ENCODE measurements around the gene GANAB. TPM values are rescaled to one million over a fixed set of nuclear protein-coding genes. Genes with fewer than 3 reads are reported as not detected.
"Not testable (repeated sequence)": the region's sequence is repeated elsewhere in the genome, so short reads cannot be mapped to it uniquely, and the experiment has no call there.

The GANAB gene
- total RNA-seq, 1 experiment from 2014 or later = 221 TPM

GRCh38 chr11:62601372-62602140 lies 44.9 kb downstream of the GANAB start, which contains the start of gene MTA2:
MTA2 (minus strand) TSS chr11:62601865; CDS start chr11:62601450, 415 bp downstream.
- DNase-seq (ENCODE audit: low read depth) = peak; percentile 97

- no peak for DNase-seq (ENCODE audit: low read depth)
These were observed 45.4 kb downstream of the GANAB start for GRCh38 chr11:62601122-62601371.

GRCh38 chr11:62600367-62601121 lies 45.9 kb downstream of the GANAB start:
- no peak for DNase-seq (ENCODE audit: low read depth)

- DNase-seq (ENCODE audit: low read depth) = no peak
These were observed 46.5 kb downstream of the GANAB start for GRCh38 chr11:62599901-62600300.

GRCh38 chr11:62599069-62599696 lies 47.2 kb downstream of the GANAB start:
- DNase-seq (ENCODE audit: low read depth) = peak; percentile 98

- DNase-seq (ENCODE audit: low read depth) = no peak
These were observed 51.3 kb downstream of the GANAB start for GRCh38 chr11:62595124-62595523.

GRCh38 chr11:62593434-62594044 lies 52.9 kb downstream of the GANAB start:
- peak; percentile 65 for DNase-seq (ENCODE audit: low read depth)

- DNase-seq (ENCODE audit: low read depth) = no peak
These were observed 53.4 kb downstream of the GANAB start for GRCh38 chr11:62592989-62593421.

GRCh38 chr11:62592146-62592815 lies 54.1 kb downstream of the GANAB start:
- no peak for DNase-seq (ENCODE audit: low read depth)

- peak; percentile 99 for DNase-seq (ENCODE audit: low read depth)
These were observed 54.8 kb downstream of the GANAB start, which contains the start of gene TUT1 for GRCh38 chr11:62591448-62592145. TUT1 (minus strand) TSS chr11:62591523; CDS start chr11:62591485, 38 bp downstream.

- DNase-seq (ENCODE audit: low read depth) = peak; percentile 45
These were observed 57.3 kb downstream of the GANAB start for GRCh38 chr11:62588966-62589637.

- not testable (repeated sequence) for DNase-seq (ENCODE audit: low read depth)
These were observed 61.1 kb downstream of the GANAB start for GRCh38 chr11:62585356-62585755.

GRCh38 chr11:62581735-62582134 lies 64.7 kb downstream of the GANAB start:
- DNase-seq (ENCODE audit: low read depth) = not testable (repeated sequence)

GRCh38 chr11:62580959-62581715 lies 65.3 kb downstream of the GANAB start:
- DNase-seq (ENCODE audit: low read depth) = no peak

- no peak for DNase-seq (ENCODE audit: low read depth)
These were observed 67.2 kb downstream of the GANAB start for GRCh38 chr11:62579252-62579651.

GRCh38 chr11:62578541-62578940 lies 67.9 kb downstream of the GANAB start:
- DNase-seq (ENCODE audit: low read depth) = no peak

- DNase-seq (ENCODE audit: low read depth) = no peak
These were observed 69.2 kb downstream of the GANAB start for GRCh38 chr11:62577046-62577714.

GRCh38 chr11:62575837-62576236 lies 70.6 kb downstream of the GANAB start:
- DNase-seq (ENCODE audit: low read depth) = no peak

GRCh38 chr11:62575156-62575555 lies 71.3 kb downstream of the GANAB start:
- no peak for DNase-seq (ENCODE audit: low read depth)
